NCI-H1092 treated with DMSO at 0.1 percent for 48 hours (cell line): ENCODE data around the gene CLNS1A.
"Not testable (repeated sequence)": the region's sequence is repeated elsewhere in the genome, so short reads cannot be mapped to it uniquely, and the experiment has no call there.

Source experiments
- DNase-seq: peaks from one replicate; lab custom pipeline; 2025; lab: John Stamatoyannopoulos, UW

Gene CLNS1A

GRCh38 chr11:77619576-77620198, 17.9 kb downstream of the CLNS1A start:
- peak; percentile 48 for DNase-seq

DNA sequence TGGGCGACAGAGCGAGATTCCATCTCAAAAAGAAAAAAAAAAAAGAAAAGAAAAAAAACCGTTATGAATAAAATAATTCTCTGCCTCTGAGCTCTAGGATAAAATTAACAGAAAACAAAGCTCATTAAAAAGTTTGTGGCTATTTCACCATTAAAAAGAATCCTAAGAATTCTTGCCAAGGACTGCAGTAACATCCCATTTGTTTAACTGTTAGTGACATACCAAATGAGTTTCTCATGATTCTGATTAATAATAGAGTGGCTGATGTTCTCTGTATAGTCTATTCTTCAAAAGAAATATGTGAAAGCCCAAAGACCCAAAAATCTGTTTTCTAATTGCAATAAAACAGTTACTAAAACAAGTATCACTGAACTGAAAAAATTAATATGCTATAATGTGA, 19.7 kb downstream of the CLNS1A start:
- DNase-seq = no peak

- DNase-seq = no peak
Measured at GRCh38 chr11:77611921-77612320, 25.7 kb downstream of the CLNS1A start.

- no peak for DNase-seq
Measured at GRCh38 chr11:77609234-77609633, 28.4 kb downstream of the CLNS1A start.

GRCh38 chr11:77604281-77604680, 33.3 kb downstream of the CLNS1A start:
- no peak for DNase-seq

DNA sequence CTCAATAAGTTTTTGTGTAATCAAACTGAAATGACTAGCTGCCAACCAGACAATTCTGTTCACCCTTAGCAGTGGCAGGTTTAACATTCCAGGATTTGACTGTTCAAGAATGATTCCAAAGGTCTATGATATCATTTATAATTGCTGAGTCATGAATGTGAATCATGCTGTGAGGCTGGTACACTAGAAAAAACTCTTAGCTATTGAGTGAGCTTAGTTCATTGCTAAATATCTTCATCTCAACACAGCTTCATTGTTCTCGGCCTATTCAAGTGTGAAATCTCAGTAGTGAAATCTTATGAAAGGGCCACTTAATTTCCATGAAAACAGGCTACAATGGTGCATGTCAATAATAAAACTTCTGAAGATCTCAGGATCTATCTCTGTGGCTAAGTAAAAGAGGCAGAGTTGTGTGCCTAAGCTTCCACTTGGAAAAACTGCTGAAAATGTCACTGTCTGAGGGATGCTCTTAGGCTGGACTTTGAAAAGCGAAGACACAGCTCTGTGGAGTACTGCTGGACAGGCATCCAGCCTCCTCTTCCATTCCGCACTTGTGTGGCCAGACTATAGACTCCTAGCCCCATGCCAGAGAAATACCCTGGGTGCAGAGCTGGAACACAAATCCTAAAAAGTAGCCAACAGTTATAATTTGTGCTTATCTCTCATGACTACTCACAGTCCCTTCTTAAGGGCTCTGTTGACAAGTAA, 35.1 kb downstream of the CLNS1A start:
- DNase-seq = no peak

DNA sequence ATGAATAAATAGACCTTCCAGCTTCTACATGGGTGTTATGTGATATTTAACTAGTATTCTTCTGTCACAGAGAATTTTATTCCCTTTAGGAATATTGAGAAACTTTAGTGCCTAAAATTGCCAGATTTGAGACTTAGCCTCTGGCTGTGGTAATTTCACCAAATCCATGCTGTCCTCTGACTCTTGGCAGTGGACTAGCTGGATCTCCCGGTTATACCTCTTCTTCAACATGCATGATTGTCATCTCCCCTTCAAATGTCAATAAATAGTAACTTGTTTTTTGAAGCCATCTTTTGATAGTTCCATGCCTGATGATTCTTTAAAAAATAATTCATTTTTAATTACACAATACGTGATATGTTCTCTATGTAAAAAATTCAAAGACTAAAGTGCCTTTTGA, 39.4 kb downstream of the CLNS1A start:
- no peak for DNase-seq

DNA sequence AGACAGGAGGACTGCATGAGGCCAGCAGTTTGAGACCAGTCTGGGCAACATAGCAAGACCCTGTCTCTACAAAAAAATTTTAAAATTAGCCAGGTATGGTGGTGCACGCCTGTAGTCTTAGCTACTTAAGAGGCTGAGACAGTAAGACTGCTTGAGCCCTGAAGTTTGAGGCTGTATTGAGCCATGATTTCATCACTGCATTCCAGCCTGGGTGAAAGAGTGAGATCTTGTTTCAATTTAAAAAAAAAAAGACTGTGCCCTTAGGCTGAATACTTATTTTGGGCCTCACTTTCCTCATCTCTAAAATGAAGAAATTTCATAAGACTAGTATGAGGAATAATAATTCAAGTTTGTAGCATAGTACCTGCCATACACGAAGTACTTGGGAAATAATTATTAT, 41.0 kb downstream of the CLNS1A start:
- DNase-seq = no peak

GRCh38 chr11:77593883-77594282, 43.7 kb downstream of the CLNS1A start:
- DNase-seq = no peak

- DNase-seq = peak; percentile 59
Measured at GRCh38 chr11:77592727-77593126, 44.9 kb downstream of the CLNS1A start.

GRCh38 chr11:77590194-77590782, 47.3 kb downstream of the CLNS1A start:
- DNase-seq = peak; percentile 72

- DNase-seq = peak; percentile 93
Measured at GRCh38 chr11:77589521-77590193, 47.9 kb downstream of the CLNS1A start, which contains the start of gene AQP11. AQP11 (plus strand) TSS chr11:77589953; CDS start chr11:77589993, 40 bp downstream.

DNA sequence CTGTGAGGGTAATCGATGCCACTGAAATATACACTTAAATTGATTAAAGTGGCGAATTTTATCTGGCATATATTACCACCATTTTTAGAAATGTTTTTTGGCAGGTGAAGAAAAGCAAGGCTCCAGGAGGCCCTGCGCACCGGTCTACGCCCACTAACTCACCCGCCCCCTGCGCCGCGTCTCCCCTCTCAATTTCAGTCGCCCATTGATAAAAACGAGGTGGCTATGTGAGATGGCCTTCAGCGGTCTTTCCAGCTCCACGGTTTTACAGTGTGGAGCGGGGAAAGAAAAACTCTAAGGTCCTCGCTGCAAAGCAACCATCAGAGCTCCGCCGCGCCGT, 48.4 kb downstream of the CLNS1A start:
- DNase-seq = no peak

- DNase-seq = peak; percentile 12
Measured at GRCh38 chr11:77580712-77581337, 56.8 kb downstream of the CLNS1A start.

DNA sequence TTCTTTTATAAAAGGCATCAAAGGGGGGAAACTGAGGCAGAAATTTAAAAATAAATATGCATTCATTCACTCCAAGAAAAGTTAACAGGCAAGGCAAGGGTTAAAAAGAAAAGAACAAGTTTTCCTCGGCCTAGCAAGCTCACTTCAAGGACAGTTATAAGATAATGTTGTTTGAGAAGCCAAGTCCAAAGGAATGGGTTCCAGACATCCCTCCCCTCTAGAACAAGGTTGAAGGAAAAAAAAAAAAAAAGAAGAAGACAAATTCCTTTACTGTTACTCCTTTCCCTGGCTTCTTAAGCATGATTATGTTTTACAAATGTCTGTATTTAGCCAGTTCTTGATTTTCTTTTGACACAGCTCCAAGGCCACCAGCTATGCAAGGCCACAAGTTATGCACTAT, 62.2 kb downstream of the CLNS1A start:
- DNase-seq = not testable (repeated sequence)

- DNase-seq = not testable (repeated sequence)
Measured at GRCh38 chr11:77570896-77571295, 66.7 kb downstream of the CLNS1A start.

GRCh38 chr11:77569676-77570070, 67.9 kb downstream of the CLNS1A start:
- no peak for DNase-seq

GRCh38 chr11:77568916-77569675, 68.5 kb downstream of the CLNS1A start:
- DNase-seq = no peak

DNA sequence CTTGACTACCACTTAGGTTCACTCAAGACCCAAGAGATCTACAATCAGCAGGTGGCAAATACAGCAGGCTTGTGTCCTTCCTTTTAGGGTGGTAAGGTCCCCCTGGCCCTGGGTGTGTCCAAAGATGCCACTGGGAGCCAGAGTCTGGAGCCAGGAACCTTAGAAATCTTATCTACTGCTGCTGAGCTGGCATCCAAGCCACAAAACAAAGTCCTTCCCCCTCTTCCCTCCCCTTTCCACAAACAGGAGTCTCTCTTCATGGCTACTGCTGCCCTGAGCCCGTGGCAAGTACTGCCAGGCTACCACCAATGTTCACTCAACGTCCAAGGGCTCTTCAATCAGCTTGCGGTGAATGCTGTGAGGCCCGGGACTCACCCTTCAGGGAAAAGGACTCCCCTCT, 69.3 kb downstream of the CLNS1A start:
- DNase-seq = no peak
